GM12874 (cell line): Measurements from ENCODE around the gene CENPH.

Experiments used
- CTCF ChIP-seq: IDR thresholded peaks from 2 replicates; pipeline ENCODE4 v1.5.1; 2011; ENCODE audit warnings: low read depth, mild to moderate bottlenecking, control low read depth, low read length, moderate library complexity; ENCODE audit not compliant: insufficient read depth

CENPH gene

GRCh38 chr5:69160651-69161050 is 28.7 kb upstream of the CENPH start:
- TF ChIP-seq CTCF, result no peak

- no peak for TF ChIP-seq CTCF
Observed at GRCh38 chr5:69166686-69167492, 22.5 kb upstream of the CENPH start, which contains the start of gene CCNB1. TSS of gene CCNB1 (plus strand) at chr5:69167150. CDS start at chr5:69167263, 113 bp downstream.

- no peak for TF ChIP-seq CTCF
Observed at GRCh38 chr5:69167493-69167855, 21.9 kb upstream of the CENPH start.

- TF ChIP-seq CTCF, result no peak
Observed at GRCh38 chr5:69167929-69168328, 21.5 kb upstream of the CENPH start.

- TF ChIP-seq CTCF, result no peak
Observed at GRCh38 chr5:69170495-69170894, 18.9 kb upstream of the CENPH start.

GRCh38 chr5:69170969-69171368 is 18.4 kb upstream of the CENPH start:
- no peak for TF ChIP-seq CTCF

- TF ChIP-seq CTCF, result no peak
Observed at GRCh38 chr5:69184621-69185020, 4.8 kb upstream of the CENPH start.
